HG02588 (cell line): Measurements from ENCODE around the gene GPR101.

Source experiments
- ATAC-seq: cut with Tn5 transposase; IDR thresholded peaks from one replicate; pipeline ENCODE4 v1.9.1; 2021; ENCODE audit warnings: mild to moderate bottlenecking, moderate library complexity; ENCODE audit not compliant: unreplicated experiment

The GPR101 gene

GRCh38 chrX:137033774-137034507, at the start of gene GPR101:
GPR101 (minus strand) TSS chrX:137033995; CDS start chrX:137031674, 2,321 bp downstream.
- ATAC-seq: no peak

- no peak for ATAC-seq
Observed at GRCh38 chrX:137081239-137081638, 47.4 kb upstream of the GPR101 start.

GRCh38 chrX:137072396-137072795, 38.6 kb upstream of the GPR101 start:
- ATAC-seq: no peak

GRCh38 chrX:137071596-137071995, 37.8 kb upstream of the GPR101 start:
- ATAC-seq: no peak

GRCh38 chrX:137067147-137067546, 33.4 kb upstream of the GPR101 start:
- no peak for ATAC-seq

- no peak for ATAC-seq
Observed at GRCh38 chrX:137062915-137063617, 29.3 kb upstream of the GPR101 start.

GRCh38 chrX:137058339-137059127, 24.7 kb upstream of the GPR101 start:
- ATAC-seq: no peak

- ATAC-seq: peak; percentile 8
Observed at GRCh38 chrX:137052643-137053235, 18.9 kb upstream of the GPR101 start.

- peak; percentile 99 for ATAC-seq
Observed at GRCh38 chrX:137051978-137052642, 18.3 kb upstream of the GPR101 start.

GRCh38 chrX:137044893-137045292, 11.1 kb upstream of the GPR101 start:
- ATAC-seq: no peak

GRCh38 chrX:137043736-137044135, 9.9 kb upstream of the GPR101 start:
- ATAC-seq: no peak

- no peak for ATAC-seq
Observed at GRCh38 chrX:137041329-137041728, 7.5 kb upstream of the GPR101 start.

- no peak for ATAC-seq
Observed at GRCh38 chrX:137040113-137040794, 6.5 kb upstream of the GPR101 start.

GRCh38 chrX:137034508-137034872, 695 bp upstream of the GPR101 start:
- no peak for ATAC-seq

GRCh38 chrX:137032841-137033773, 688 bp downstream of the GPR101 start:
- ATAC-seq: no peak

- no peak for ATAC-seq
Observed at GRCh38 chrX:137032341-137032694, 1.5 kb downstream of the GPR101 start.

GRCh38 chrX:137031517-137032340, 2.1 kb downstream of the GPR101 start:
- peak; percentile 82 for ATAC-seq

- no peak for ATAC-seq
Observed at GRCh38 chrX:137031039-137031438, 2.8 kb downstream of the GPR101 start.
